C4-2B (cell line): Measurements from ENCODE around the gene METRN.

Experiments
- H3K27ac ChIP-seq: fragments of 450-650 bp; 2 replicates; pipeline ENCODE4 v1.5.1; 2017
- ZFX ChIP-seq: fragments of 450-650 bp; IDR thresholded peaks from 2 replicates; pipeline ENCODE4 v1.6.1; 2017
- TF ChIP-seq, protein P1 (sequence below): fragments of 450-650 bp; conservative IDR thresholded peaks from 2 replicates; pipeline ENCODE4 v1.5.1; 2017; ENCODE audit warnings: mild to moderate bottlenecking

METRN gene

DNA sequence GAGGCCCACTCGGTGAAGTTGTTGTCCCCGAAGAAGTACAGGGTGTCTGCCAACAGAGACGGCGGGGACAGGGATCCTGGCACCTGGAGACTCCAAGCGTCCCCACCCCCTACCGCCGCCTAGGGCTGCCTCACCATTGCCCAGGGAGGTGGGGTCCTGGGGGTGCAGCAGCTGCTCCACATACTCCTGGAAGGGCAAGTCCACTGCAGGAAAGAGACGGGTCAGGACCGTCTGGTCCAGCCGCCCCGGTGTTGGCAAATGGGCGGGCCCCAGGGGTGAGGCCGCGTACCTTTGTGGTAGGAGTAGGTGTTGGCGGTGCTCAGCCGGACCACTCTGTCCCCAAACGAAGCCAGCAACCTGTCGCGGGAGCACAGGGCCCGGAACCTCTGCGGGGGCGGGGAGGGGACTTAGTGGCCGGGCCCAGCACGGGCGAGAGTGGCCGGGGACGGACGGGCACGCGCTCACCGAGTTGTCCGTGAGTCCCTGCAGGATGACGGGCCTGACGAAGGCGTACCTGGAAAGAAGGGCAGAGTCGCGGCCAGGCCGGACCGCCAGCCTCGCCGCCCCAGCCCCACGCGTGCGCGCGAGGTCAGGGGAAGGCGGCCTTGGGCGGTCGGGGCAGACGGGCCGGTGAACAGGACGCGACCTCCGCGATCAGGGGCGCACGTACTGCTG, 31.4 kb upstream of the METRN start:
- peak overlapping the region; percentile 94 for H3K27ac ChIP-seq
- TF ChIP-seq, protein P1, sequence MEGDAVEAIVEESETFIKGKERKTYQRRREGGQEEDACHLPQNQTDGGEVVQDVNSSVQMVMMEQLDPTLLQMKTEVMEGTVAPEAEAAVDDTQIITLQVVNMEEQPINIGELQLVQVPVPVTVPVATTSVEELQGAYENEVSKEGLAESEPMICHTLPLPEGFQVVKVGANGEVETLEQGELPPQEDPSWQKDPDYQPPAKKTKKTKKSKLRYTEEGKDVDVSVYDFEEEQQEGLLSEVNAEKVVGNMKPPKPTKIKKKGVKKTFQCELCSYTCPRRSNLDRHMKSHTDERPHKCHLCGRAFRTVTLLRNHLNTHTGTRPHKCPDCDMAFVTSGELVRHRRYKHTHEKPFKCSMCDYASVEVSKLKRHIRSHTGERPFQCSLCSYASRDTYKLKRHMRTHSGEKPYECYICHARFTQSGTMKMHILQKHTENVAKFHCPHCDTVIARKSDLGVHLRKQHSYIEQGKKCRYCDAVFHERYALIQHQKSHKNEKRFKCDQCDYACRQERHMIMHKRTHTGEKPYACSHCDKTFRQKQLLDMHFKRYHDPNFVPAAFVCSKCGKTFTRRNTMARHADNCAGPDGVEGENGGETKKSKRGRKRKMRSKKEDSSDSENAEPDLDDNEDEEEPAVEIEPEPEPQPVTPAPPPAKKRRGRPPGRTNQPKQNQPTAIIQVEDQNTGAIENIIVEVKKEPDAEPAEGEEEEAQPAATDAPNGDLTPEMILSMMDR = no peak
- TF ChIP-seq ZFX = peak; percentile 83

DNA sequence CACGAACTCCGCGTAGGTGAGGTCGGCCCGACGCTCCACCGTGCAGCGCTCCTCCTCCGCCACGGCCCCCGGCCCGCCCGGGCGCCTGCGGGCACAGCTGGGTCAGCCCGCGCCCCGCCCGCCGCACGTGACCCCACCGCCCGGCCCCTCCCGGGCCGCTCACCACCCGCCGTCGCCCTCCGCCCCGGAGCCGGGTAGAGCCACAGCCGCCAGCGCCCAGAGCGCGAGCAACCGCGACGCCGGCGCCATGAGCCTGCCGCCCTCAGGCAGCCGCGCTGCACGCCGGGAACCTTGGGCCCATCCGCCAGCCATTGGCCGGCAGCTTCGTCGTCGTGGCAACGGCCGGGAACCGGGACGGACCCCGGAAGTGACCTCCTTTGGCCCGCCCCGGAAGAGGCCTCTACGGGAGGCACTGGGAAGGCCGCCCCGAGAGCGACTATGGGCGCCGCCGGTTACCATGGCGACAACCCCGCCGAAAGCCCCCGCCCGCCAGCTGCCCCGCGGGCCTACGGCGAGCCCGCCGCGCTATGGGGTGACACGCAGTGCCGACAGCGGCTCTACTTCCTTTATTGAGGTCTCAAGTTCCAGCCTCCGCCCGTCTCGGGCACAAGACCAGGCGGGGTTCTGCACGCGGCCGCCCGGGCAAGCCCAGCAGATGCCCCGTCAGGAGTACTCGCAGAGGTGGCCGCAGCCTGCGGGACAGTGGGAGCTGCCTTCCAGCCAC, 30.7 kb upstream of the METRN start, which contains the start of gene JMJD8:
Gene JMJD8, minus strand, starts transcription at position 264 of the 724 bp plus-strand sequence. Its CDS starts 15 bp downstream, at position 249.
- peak; percentile 67 for TF ChIP-seq ZFX
- TF ChIP-seq, protein P1 = no peak
- H3K27ac ChIP-seq = peak within 1 kb of the TSS; percentile 94

DNA sequence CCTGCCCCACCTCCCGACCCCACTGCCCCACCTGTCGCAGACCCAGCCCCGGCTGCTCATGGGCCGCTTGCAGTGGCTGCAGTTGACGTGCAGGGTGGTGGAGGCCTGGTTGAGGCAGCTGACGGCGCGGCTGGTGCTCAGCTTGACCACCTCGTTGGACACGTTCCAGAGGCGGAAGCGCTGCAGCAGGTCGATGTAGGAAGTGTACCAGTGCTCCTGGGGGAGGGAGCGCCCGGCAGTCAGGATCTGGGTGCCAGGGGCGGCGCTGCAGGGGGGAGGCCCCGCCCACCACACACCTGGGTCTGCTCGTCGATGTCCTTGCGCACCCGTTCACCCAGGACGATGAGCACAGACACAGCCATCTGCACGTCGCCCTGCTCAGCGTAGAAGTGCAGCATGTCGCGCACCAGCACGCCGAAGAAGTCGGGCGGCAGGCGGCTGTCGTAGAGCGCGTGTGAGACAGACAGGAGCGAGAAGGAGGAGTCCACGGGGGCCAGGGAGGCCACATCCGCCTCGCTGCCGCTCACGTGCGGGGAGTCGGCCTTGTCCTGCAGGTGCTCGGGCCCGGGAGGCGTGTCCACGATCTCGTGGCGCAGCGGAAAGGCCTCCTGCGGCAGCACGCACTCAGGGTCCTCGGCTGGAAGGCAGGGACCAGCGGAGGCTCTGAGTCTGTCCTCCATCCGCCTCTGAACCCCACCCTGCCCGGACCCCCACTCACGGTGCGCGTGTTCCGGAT, 29.8 kb upstream of the METRN start:
- peak overlapping the region; percentile 94 for H3K27ac ChIP-seq
- TF ChIP-seq, protein P1 = no peak
- no peak for TF ChIP-seq ZFX

DNA sequence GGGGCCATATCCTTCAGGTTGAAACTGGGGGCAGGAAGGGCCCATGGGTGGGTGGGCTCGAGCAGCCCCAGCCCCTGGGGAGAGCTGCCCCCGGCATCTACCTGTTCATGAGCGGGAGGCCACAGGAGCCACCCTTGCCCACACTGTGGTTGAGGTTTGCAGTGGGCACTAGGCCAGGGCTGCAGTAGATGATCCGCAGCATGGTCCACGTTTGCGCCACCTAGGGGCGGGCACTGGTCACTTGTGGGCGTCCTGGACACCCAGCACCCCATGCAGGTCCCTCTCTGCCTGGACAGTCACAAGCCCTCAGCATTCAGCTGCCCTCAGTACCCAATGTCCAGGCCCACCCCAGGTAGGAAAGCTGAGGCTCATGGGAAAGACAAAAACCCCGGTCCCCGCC, 29.0 kb upstream of the METRN start:
- TF ChIP-seq ZFX = no peak
- TF ChIP-seq, protein P1 = peak; percentile 78
- H3K27ac ChIP-seq = peak overlapping the region; percentile 94

- TF ChIP-seq ZFX = no peak
- TF ChIP-seq, protein P1 = no peak
- no peak overlapping the region for H3K27ac ChIP-seq
Observed at GRCh38 chr16:686459-687260, 28.3 kb upstream of the METRN start.

- TF ChIP-seq, protein P1 = no peak
- TF ChIP-seq ZFX = no peak
- H3K27ac ChIP-seq = no peak overlapping the region
Observed at GRCh38 chr16:687499-687898, 27.4 kb upstream of the METRN start.
